ENCODE data around the gene POPDC3. TPM values are rescaled to one million over a fixed set of nuclear protein-coding genes. Genes with fewer than 3 reads are reported as not detected.

The POPDC3 gene
- polyA plus RNA-seq, 3 donors = not detected

DNA sequence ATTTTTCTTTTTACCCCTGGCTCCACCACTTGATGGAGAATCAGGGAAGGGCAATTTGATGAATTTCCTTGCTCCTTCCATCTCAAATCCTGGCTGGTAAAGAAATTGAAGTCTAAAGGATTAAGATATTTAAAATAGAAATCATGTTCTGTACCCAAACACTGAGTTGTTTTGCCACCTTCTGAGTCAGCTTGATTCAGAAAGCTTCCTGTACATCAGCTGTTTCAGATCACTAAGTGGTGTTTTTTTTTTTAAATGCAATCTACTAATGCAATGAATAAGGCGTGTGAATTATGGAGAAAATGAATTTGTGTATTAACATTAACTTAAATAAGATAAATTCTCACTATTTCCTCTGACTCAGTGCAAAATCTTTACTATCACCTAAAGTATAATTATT, 11.5 kb upstream of the POPDC3 start:
- H3K36me3 ChIP-seq (replicated peaks in 1 of 2; ENCODE audit: control insufficient read depth in 1 of 2, insufficient read depth in 2 of 2, low read length in 2 of 2) = no peaks in the 10 kb centered on the region
- no peaks in the 10 kb centered on the region for H3K79me2 ChIP-seq (ENCODE audit: insufficient read depth, low read length)
- peaks cover 2 to 5% (median 3%) of the 10 kb centered on the region in 3 donors for H3K27me3 Mint-ChIP-seq (ENCODE audit: low read depth in 3 of 3)
- peaks cover 0 to 4% (median under 1%) of the 10 kb centered on the region in 7 donors for H3K9me3 Mint-ChIP-seq
- H3K4me1 Mint-ChIP-seq = no peaks in the 10 kb centered on the region
- no peaks in the 10 kb centered on the region for H3K36me3 Mint-ChIP-seq
- no peak overlapping the region for H2AFZ ChIP-seq (ENCODE audit: insufficient read depth, low read depth, low read length, poor library complexity, severe bottlenecking)
- H3K4me1 ChIP-seq (ENCODE audit: control insufficient read depth in 1 of 2, insufficient read depth in 2 of 2, low read length in 2 of 2) = no peaks in the 10 kb centered on the region
- no peaks in the 10 kb centered on the region for H4K20me1 ChIP-seq (ENCODE audit: insufficient read depth, low read length)
- TF ChIP-seq, protein P1, sequence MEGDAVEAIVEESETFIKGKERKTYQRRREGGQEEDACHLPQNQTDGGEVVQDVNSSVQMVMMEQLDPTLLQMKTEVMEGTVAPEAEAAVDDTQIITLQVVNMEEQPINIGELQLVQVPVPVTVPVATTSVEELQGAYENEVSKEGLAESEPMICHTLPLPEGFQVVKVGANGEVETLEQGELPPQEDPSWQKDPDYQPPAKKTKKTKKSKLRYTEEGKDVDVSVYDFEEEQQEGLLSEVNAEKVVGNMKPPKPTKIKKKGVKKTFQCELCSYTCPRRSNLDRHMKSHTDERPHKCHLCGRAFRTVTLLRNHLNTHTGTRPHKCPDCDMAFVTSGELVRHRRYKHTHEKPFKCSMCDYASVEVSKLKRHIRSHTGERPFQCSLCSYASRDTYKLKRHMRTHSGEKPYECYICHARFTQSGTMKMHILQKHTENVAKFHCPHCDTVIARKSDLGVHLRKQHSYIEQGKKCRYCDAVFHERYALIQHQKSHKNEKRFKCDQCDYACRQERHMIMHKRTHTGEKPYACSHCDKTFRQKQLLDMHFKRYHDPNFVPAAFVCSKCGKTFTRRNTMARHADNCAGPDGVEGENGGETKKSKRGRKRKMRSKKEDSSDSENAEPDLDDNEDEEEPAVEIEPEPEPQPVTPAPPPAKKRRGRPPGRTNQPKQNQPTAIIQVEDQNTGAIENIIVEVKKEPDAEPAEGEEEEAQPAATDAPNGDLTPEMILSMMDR (IDR thresholded peaks at IDR 0.05) = no peak
- H3K27ac ChIP-seq (ENCODE audit: low read depth in 1 of 2, low read length in 2 of 2) = no peak overlapping the region
- H3K9ac ChIP-seq (ENCODE audit: insufficient read depth, low read length, poor library complexity, severe bottlenecking) = no peak overlapping the region
- intact Hi-C loops (cut with micrococcal nuclease) = no loop called here
- no peak overlapping the region for H3K27ac Mint-ChIP-seq
- no CpG with 5 or more reads among the region's 1 CpG for WGBS (ENCODE audit: insufficient coverage)
- no peak overlapping the region for H3K4me3 ChIP-seq (replicated peaks in 1 of 3; ENCODE audit: low read depth in 2 of 3, low read length in 3 of 3)
- H3K27me3 ChIP-seq (ENCODE audit: control insufficient read depth in 2 of 2, insufficient read depth in 2 of 2, low read length in 2 of 2) = no peaks in the 10 kb centered on the region
- no peak overlapping the region for H3K4me2 ChIP-seq (replicated peaks; ENCODE audit: extremely low read depth, low read length, poor library complexity, severe bottlenecking)
- H3K4me3 Mint-ChIP-seq = no peak overlapping the region
- no peak for DNase-seq
- H3K9me3 ChIP-seq (replicated peaks in 1 of 2; ENCODE audit: control insufficient read depth in 1 of 2, insufficient read depth in 1 of 2, low read length in 2 of 2) = peaks cover 0 to 2% of the 10 kb centered on the region in 2 donors

DNA sequence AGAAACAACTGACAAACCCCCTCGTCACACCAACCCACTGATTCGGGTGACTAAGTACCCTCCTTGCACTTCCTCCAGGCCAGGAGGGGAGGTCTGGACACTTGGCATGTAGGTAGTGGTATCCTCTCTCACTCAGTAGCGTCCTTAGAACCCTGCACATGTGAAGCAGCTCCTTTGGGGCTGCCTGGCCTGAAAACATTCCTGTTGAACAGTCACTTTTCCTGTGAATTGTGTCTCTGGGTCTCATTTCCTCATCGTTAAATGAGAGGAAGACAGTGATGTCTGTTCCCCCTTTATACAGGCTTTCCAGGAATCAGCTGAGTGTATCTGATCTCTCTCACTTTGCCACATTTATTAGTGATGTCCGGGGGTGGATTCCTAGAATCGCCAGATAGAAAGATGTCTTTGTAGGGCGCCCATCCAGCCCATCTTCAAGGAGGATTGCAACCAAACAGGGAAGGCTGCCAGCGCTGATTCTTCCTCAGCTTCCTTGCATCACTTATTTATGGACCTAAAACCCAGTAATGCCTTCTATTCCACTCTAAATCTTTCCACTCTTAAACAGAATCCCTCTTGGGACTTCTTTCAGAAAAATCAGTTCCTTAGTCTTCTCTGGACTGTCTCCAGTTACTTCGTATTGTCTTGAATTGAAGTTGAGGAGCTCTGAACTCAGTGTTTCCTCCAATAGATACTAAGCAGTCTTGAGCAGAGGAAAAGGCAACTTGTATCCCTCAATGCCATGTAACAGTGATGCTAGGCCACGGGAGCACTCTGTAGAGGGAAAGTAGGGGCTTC, 9.4 kb upstream of the POPDC3 start:
- Histone ChIP-seq H3K36me3 (replicated peaks in 1 of 2; ENCODE audit: control insufficient read depth in 1 of 2, insufficient read depth in 2 of 2, low read length in 2 of 2) (no peaks in the 10 kb centered on the region), H3K79me2 (ENCODE audit: insufficient read depth, low read length) (no peaks in the 10 kb centered on the region), H2AFZ (ENCODE audit: insufficient read depth, low read depth, low read length, poor library complexity, severe bottlenecking) (no peak overlapping the region), H3K9me3 (replicated peaks in 1 of 2; ENCODE audit: control insufficient read depth in 1 of 2, insufficient read depth in 1 of 2, low read length in 2 of 2) (no peaks in the 10 kb centered on the region), H3K4me3 (replicated peaks in 1 of 3; ENCODE audit: low read depth in 2 of 3, low read length in 3 of 3) (no peak overlapping the region), H3K4me1 (ENCODE audit: control insufficient read depth in 1 of 2, insufficient read depth in 2 of 2, low read length in 2 of 2) (no peaks in the 10 kb centered on the region), H3K27me3 (ENCODE audit: control insufficient read depth in 2 of 2, insufficient read depth in 2 of 2, low read length in 2 of 2) (peaks cover 0 to 2% of the 10 kb centered on the region in 2 donors), H3K4me2 (replicated peaks; ENCODE audit: extremely low read depth, low read length, poor library complexity, severe bottlenecking) (no peak overlapping the region), H3K9ac (ENCODE audit: insufficient read depth, low read length, poor library complexity, severe bottlenecking) (no peak overlapping the region), H3K27ac (ENCODE audit: low read depth in 1 of 2, low read length in 2 of 2) (no peak overlapping the region), H4K20me1 (ENCODE audit: insufficient read depth, low read length) (no peaks in the 10 kb centered on the region)
- no peaks in the 10 kb centered on the region for H3K36me3 Mint-ChIP-seq
- no peaks in the 10 kb centered on the region for H3K4me1 Mint-ChIP-seq
- intact Hi-C loops (cut with micrococcal nuclease) = no loop called here
- no peak overlapping the region for H3K4me3 Mint-ChIP-seq
- TF ChIP-seq, protein P1 (IDR thresholded peaks at IDR 0.05) = no peak
- H3K9me3 Mint-ChIP-seq = peaks cover 0 to 4% (median 0%) of the 10 kb centered on the region in 7 donors
- WGBS (ENCODE audit: insufficient coverage) = 88% methylated on average over 7 of the region's 10 CpGs
- H3K27ac Mint-ChIP-seq = no peak overlapping the region
- H3K27me3 Mint-ChIP-seq (ENCODE audit: low read depth in 3 of 3) = peaks cover 3 to 7% (median 6%) of the 10 kb centered on the region in 3 donors
- DNase-seq = no peak
